Hippocampal formation (tissue), 2 donors: ENCODE results near the gene PITPNM1.
"Not testable (repeated sequence)": the region's sequence is repeated elsewhere in the genome, so short reads cannot be mapped to it uniquely, and the experiment has no call there.

Experiments used
- DNase-seq, 2 donors: peaks; one replicate each; lab custom pipeline; 2025; lab: John Stamatoyannopoulos, UW

PITPNM1 gene

DNA sequence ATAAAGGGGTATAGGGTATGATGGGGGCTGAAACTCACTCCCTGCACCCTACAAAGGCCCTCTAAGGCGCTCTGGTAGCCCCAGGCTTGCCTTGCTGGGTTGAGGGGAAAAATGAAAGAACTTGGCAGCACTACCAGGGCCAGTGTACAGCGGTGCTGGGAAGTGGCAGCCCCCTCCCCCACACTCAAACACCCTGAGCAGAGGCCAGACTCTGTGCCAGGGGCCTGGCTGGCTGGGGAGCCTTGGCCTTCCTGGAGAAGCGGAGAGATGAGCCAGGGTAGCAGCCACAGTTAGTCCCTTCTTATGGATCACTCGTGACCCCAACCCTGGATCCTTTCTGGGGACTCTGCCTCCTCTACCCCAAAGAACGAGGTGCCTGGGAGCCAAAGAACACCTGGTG lies 38.8 kb downstream of the PITPNM1 start:
- no peak for DNase-seq

DNA sequence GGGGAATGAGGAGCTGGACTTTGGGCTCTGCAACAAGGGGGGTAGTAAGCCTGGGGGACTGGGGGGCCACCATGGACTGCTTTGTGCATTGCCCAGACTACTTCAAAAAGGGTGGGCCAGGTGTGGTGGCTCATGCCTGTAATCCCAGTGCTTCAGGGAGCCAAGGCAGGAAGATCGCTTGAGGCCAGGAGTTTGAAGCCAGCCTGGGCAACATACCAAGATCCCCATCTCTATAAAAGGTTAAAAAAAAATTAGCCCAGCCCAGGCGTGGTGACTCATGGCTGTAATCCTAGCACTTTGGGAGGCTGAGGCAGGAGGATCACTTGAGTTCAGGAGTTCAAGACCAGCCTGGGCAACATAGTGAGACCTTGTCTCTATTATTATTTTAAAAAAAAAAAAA lies 39.6 kb downstream of the PITPNM1 start:
- DNase-seq: not testable (repeated sequence)

DNA sequence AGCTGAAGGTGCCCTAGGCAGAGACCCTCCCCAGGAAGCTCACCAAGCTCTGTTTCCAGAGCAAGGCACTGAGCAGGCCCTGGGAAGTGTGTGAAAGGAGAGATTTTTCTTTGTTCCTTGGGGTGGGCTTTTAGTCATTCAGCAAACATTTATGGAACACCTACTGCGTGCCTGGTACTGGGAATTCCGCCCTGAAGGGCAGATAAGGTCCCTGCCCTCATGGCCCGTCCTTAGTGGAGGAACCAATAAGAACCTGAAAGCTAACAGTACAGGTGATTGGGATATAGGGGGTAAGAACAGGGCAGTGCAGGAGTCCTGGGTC lies 40.0 kb downstream of the PITPNM1 start:
- no peak for DNase-seq

DNA sequence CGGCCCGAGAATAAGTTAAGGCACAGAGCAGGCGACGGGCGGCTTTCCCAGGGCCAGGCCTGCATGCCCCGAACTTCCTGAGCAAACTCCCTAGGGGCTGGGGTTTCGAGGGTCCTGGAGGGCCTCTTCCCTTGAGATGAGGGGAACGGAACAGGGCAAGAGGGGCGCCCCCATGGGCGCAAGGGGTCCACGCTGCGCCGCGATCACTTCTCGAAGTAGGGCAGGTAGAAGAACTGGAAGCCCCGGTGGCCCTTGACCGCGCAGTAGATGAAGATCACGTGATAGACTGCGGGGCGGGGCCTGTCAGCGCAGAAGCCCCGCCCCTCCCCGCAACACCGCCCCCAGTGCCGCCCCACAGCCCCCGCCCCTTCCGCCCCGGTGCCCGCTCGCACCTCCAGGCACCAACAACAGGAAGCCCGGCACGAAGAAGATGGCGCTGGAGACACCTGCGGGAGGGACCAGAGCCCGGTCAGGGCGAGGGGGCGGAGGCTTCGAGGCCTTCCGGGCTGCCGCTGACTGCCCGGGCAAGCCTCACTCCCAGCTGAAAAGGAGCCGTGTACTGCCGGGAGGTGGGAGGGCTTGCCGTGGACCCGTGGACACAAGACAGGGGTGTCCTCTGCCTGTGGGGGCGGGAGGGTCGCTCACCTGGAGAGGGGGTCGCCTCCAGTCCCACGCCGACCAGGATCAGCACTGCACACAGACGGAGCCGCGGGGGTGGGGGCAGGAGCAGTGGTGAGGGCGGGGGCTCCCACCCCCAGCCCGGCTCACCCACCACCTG lies 40.6 kb downstream of the PITPNM1 start:
- peak; percentile 56 to 76 for DNase-seq

DNA sequence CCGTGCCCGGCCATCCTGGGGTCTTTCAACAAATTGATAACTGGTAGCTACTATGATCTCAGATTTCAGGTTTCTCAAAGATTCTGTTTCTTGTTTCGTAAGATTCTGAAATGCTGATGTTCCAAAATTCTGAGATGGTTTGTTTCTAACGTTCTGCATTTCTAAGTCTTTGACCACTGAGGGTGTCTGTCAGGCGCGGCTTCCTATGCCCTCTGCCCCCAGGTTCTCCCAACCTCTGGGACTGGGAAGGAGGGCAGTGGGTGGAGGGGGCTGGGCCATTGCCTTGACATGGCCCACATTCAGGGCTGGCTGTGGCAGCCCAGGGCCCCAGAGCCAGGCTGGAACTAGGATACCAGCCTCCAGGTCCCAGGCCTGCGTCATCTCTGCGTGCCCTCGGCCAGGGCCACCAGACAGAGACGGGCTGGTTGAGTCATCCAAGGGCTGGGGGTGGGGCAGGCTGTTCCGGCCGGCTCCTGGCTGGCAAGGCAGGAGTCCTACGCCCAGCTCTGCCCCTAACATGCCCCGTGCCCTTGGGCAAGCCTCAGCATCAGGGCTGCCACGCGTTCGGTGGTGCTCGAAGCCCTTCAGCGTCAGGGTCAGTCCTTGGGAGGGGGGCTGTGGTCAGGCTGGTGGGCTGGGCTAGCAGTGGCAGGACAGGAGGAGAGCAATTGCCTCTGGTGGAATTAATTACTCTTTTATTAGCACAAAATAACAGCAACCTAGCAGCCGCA lies 41.3 kb downstream of the PITPNM1 start:
- DNase-seq: no peak

DNA sequence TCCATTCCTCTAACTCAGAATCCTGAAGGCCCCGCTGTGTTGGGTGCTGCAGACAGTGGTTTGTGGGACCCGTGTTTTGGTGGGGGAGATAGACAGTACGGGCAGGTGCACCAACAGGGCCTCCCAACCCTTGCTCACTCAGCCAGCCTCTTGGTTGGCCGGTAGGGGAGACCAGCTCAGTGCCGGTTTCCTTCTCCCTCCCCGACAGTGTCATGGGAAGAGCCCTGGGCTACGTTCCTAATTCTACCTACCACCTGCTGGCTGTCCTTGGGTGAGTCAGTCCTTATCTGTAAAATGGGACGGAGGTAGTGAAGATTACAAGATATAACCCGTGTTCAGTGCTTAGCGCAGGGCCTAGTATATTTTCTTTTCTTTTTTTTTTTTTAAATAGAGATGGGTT lies 42.0 kb downstream of the PITPNM1 start:
- DNase-seq: no peak

DNA sequence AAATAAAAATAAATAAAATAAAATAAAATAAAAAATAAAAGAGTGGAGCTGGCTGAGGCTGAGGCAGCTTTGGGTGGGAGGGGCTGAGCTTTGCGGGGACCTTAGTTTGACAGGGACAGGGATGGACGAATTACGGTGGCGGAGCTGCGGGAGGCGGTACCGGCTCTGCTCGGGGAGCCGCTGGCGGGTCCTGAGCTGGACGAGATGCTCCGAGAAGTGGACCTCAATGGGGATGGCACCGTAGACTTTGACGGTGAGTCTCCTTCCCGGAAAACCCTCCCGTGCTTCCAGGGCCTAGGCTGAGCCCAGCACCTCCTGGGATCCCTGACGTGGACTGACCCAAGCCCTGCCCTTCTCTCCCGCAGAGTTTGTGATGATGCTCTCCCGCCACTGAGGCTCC lies 46.9 kb downstream of the PITPNM1 start:
- DNase-seq: no peak

DNA sequence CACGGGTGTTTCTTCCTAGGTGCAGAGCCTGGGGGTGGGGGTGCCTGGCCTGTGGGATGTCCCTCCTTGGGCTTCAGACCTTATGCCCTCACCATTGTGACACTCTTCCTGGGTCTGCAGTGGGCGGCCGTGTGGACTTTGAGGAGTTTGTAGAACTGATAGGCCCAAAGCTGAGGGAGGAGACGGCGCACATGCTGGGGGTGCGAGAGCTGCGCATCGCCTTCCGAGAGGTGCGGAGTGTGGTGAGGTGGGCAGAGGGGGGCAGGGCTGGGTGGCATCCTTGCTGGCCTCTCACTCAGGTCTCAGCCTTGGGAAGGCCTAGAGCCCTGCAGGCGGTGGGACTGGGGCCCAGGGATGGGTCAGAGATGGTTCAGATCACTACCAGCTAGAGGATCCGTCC lies 47.7 kb downstream of the PITPNM1 start:
- DNase-seq: no peak

DNA sequence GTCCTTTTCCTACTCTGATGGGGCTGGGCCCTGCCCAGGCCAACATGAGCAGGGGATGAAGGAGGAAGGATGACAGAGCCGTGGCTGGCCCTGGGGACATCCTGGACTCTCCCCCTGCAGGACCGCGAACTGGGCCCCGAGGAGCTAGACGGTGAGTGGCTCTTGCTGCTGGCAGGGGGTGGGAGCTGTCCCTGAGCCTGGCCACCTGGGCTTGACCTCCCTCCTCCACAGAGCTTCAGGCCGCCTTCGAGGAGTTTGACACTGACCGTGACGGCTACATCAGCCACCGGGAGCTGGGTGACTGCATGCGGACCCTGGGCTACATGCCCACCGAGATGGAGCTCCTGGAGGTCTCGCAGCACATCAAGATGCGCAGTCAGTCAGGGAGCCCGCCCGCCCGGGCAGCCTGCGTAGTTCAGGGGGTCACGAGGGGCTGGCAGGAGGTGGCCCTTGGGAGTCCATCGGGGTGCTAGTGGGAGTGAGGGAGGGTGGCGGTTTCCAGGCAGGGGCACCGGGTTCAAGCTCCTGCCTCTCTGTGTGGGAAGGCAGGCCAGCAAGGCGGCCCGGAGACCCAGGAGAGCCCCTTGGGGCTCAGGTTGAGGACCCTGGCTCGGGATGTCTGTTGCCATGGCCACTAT lies 49.0 kb downstream of the PITPNM1 start:
- DNase-seq: no peak

DNA sequence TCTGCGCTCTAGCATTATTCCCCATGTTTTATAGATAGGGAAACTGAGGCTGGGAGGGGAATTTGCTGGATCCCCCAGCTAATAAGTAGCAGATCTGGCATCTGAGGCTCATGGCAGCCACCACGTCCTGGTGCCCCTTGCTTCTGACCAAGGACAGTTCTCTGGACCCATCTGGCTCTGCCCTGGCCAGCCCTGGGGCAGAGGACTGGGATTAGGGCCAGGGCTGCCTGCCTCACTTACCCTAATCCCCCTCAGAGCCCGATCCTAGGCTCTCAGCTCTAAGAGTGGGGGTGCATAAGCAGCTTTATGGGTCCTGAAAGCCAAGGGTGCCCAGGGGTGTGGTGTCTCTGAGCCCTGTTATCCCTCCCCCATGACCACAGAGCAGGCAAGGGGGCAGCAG lies 50.1 kb downstream of the PITPNM1 start, which contains the start of gene CABP4:
CABP4 (plus strand) TSS at position 301 of the 400 bp plus-strand sequence; CDS start at position 371, 70 bp downstream.
- DNase-seq: no peak

DNA sequence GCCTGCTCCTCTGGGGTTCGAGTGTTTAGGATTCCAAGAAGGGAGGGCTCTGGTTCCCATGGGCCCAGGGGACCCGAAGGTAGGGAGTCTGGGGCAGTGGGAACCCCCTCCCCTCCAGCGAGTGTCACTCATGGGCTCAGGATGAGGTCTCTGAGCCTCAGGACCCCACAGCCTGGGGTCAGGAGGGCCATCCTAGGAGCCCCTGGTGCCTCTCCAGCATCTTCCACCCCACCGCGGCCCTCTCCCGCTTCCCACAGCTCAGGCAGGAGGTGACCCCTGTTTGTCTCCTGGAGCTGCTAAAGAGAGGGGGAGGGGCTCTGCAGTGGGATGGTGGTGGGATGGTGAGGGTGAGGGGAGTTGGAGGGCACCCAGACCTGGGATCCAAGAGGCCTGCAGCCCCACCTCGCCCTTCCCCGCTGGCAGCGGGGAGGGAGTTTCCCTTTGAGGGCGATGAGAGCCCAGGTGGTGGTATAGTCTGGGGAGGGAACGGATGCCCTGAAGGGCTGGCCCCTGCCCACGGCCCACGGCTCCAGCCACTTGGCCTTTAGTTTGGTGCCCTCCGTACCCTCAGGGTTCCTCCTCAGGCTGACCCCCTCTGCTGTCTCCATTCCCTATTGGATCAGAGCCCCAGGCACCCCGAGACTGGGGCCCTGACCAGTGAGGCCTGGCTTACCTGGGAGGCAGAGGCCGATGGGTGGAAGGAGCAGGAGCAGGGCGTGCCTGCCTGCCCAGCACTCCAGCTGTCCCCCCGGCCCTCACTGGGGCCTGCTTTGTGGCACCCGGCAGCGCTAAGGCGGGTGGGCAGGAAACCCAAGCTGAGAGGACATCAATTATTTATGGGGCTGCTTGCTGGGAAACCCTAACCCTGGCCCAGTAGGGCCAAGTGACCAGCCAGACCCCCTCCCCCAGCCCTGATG lies 51.1 kb downstream of the PITPNM1 start:
- no peak for DNase-seq

DNA sequence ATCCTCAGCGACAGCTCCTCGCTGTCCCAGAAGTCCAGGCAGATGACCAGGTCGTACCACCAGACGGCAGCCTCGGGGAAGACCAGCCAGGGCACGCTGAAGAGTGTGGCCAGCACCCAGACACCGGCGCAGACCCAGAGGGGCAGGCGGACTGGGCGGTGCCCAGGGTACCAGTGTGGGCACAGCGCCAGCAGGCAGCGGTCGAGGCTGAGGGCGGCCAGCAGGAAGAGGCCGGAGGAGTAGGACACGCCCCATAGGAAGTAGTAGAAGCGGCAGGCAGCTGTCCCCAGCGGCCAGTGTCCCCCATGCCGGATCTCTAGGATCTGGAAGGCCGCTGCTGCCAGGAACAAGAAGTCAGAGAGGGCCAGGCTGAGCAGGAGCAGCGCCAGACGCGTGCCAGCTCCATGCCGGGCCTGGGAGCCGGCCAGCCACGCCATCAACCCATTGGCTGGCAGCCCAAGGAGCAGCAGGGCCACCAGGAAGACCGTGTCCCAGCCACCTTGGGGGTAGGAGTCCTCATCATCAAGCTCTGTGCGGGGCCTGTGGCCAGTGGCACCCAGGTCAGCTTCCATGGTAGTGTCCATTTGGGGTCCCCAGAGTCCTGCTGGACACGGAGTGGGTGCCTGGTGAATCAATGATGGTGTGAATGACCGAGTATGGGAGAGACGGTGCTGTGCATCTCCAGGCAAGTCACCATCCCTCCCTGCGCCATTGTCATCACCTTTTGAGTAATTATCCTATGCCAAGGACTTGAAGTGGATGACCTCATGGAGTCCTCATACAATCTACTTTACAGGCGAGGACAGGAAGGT lies 52.8 kb downstream of the PITPNM1 start, which contains the start of gene GPR152:
GPR152 (minus strand) TSS at position 589 of the 812 bp plus-strand sequence; CDS start at position 584, 5 bp downstream.
- no peak for DNase-seq

DNA sequence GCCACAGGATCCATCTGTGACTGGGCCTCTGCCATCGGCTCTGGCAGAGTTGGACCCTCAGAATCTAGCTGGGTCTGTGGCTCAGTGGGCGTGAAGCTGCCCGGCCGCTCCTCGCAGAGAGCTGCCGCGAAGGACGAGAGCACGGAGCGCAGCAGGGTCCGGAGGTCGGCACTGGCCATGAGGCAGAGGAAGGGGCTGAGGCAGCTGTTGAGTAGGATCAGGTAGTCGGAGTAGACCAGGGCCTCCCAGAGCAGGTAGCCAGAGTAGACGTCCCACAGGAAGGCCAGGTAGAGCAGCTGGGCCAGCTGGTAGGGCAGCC lies 53.5 kb downstream of the PITPNM1 start:
- no peak for DNase-seq

DNA sequence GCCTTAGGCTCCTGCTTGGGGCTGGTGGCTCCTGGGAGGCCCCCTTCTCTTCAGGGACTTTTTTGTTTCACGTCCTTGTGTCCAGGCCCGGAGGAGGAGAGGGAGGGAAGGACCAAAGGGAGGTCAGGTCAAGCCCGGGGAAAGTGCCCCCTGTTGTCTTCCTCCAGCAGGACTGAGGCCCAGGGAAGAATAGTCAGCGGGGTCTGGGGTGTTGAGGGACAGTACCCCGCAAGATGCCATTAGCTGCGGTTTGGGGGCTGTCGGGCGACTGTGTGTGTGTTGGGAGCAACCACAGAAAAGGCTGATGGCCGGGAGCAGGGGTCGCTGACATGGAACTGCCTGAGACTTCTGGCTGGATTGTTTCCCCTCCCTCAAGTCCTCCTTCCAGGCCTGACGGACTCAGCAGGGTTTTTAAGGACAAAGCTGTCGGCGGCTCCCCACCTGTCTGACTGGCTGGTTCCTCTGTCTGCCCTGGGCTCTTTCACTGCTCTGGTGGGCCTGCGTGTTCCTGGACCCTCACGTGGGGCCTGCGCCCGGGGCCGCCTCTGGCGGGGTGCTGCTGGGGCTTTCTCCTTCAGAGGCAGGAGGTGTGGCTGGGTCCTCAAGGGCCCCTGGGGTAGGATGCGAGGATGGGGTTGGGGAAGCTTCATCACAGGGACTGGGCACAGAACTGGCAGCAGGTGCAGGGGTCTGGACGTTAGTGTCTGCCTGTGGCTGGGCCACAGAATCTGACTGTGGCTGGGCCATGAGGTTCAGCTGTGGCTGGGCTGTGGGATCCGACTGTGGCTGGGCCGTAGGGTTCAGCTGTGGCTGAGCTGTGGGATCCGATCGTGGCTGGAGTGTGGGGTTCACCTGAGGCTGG lies 54.1 kb downstream of the PITPNM1 start:
- DNase-seq: no peak

DNA sequence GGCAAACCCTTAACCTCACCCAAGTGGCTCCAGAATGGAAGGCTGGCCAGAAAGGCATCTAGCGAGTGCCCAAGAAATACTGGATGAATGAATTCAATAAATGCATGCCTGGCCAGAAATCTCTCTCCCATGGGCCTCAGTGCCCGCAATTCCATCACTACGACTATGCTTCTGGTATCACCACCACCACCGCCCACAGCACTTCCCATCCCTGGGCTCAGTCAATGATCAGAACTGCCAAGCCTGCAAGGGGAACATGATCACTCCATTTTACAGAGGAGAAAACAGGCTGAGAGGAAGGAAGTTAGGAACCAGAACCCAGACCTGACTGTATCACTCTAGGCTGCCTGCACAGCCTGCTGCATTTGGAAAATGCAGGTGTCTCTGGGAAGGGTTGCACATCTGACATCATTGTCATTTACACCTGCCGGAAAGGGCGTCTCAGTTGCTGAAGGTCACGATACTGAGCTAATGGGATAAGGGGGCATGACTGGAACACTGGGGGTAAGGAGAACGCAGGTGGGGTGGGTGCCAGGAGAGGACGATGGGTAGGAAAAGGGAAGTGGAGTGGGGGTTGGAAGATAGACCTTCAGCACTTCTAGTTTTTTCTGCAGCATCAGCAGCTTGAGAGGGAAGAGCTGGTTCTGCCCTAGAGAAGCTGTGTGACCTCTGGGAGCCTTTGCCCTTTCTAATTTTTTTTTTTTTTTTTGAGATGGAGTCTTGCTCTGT lies 55.9 kb downstream of the PITPNM1 start:
- DNase-seq: peak in 1 of 2 donors; percentile 26

DNA sequence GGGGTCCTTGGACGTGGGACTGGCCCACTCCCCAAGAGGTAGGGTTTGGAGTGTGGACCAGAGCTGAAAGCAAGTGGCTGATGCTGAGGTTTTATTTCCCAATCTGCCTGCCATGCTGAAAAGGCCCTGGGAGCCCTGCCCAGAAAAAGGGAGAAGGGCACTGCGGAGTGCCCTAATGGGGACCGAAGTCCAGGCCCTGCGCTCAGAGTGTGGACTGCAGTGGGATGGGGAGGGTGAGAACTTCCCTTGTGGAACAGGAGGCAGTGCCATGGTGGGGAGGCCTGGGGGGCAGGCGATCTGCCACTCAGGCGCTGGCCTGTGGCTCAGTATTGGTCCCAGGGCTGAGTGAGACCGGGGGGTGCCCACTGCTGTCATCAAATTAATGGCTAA lies 56.9 kb downstream of the PITPNM1 start:
- no peak for DNase-seq

DNA sequence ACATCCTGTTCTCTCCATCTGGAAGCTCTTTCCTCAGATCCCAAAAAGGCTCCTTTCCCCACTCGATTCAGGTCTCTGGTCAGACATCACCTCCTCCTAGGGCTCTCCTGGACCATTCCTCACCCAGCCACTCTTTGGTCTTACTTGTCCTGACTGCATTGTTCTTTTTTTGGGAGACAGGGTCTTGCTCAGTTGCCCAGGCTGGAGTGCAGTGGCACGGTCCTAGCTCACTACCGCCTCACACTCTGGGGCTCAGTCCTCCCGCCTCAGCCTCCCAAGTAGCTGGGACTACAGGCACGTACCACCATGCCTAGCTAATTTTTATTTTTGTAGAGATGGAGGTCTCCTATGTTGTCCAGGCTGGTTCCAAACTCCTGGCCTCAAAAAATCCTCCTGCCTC lies 59.6 kb downstream of the PITPNM1 start:
- no peak for DNase-seq

DNA sequence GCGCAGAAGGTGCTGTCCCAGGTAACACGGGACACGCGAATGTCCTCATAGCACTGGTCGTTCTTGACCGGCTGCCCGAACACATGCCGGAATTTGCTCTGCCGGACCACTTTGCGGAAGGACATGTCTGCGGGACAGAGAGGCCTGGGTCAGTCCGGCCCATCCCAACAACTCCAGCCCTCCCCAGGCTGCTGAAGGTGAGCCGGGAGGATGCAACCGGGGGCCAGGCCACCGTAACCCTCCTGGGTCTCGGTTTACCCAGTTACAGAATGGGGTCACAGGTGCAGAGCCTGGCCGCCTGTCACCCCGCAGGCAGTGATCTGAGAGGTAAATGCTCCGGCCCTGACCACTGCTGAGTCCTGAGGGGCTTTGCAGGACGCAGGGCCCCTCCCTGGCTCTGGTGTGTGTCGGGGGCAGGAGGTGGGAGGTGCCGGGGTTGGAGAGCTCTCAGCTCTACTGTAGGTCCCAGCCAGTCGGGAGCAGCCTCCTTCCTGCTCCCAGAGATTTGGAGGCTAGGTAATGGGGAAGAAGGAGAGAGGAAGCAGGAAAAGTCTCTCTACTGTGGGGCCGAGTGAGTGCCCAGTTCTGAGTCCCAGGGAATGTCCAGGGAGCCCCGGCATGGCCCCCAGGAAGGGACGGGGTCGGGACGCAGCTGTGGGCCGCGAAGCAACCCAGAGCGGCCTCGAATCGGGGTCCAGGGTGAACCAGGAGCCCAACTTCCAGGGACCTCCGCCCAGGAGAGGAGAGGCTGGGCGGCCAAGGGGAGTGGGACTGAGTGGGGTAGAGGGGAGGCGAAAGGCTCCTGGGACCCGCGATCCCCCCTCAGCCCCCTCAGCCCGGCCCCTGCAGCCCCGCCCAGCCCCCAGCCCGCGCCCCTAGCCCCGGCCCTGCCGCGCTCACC lies 62.4 kb downstream of the PITPNM1 start:
- no peak for DNase-seq
